ENCODE data around the gene FRMD3. TPM values are rescaled to one million over a fixed set of nuclear protein-coding genes. Genes with fewer than 3 reads are reported as not detected.

The FRMD3 gene
- total RNA-seq, 2 experiments from 2014 or later, result 0.12 TPM; not detected in 1

DNA sequence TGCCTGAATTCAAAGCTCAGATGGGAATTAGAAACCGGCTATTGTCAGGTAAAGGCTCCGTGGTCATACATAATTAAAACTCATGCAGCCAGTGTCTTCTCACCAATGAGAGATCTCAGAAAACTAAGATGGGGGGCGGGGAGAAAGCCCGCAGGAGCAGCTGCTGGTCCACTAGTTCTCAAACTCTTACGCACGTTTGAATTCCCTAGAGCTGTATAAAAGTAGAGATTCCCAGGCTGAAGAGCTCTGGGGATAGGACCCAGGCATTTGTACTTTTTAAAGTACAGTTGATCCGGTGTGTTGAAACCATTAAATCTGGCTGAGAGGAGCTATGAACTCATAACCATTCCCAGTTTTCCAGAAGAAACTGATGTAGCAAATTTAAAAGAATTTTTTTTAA is 68.5 kb downstream of the FRMD3 start:
- Mint-ChIP-seq H3K9me3 (no peaks in the 10 kb centered on the region), H3K4me1 (ENCODE audit: low read depth) (peaks cover 28% of the 10 kb centered on the region), H3K27me3 (ENCODE audit: low read depth) (no peaks in the 10 kb centered on the region), H3K36me3 (ENCODE audit: low read depth) (no peaks in the 10 kb centered on the region), H3K4me3 (no peak overlapping the region), H3K27ac (no peak overlapping the region)
- CTCF ChIA-PET, result interaction anchor here (0.6 kb wide), 2 partner anchors 16 to 61 kb away, joined by 3 to 5 read pairs; no protein-coding TSS in a partner anchor
- DNase-seq, result no peak
- intact Hi-C loops (cut with micrococcal nuclease), result loop anchor here (10.0 kb wide), 2 partner anchors 135 to 235 kb away; partner anchors contain the start of gene UBQLN1

GRCh38 chr9:83468821-83469220 is 69.4 kb downstream of the FRMD3 start:
- Mint-ChIP-seq H3K9me3 (no peaks in the 10 kb centered on the region), H3K4me1 (ENCODE audit: low read depth) (peaks cover 23% of the 10 kb centered on the region), H3K4me3 (no peak overlapping the region), H3K36me3 (ENCODE audit: low read depth) (no peaks in the 10 kb centered on the region), H3K27me3 (ENCODE audit: low read depth) (no peaks in the 10 kb centered on the region), H3K27ac (no peak overlapping the region)
- intact Hi-C loops (cut with micrococcal nuclease), result no loop called here
- CTCF ChIA-PET, result interaction anchor here (0.6 kb wide), 1 partner anchor 176 kb away, joined by 4 read pairs; no protein-coding TSS in a partner anchor
- DNase-seq, result no peak

DNA sequence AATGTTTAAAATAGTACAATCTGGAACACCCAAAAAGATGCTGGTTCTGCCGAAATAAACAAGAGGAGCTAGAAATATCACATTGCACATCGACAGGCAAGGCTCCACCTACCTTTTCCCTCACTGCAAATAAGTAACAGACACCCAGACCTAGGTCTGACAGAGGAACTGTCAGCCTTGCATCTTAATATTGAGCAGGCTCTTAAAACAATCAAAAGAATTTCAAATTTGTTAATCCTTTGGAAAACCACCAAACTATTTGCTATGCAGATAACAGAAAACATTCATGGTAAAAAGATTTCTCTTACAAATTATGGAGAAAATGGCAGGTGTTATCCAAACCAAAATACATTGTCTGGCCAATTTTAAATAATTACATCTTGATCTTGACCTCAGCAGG is 71.3 kb downstream of the FRMD3 start:
- intact Hi-C loops (cut with micrococcal nuclease), result no loop called here
- Mint-ChIP-seq H3K4me1 (ENCODE audit: low read depth) (peaks cover 4% of the 10 kb centered on the region), H3K27me3 (ENCODE audit: low read depth) (no peaks in the 10 kb centered on the region), H3K36me3 (ENCODE audit: low read depth) (no peaks in the 10 kb centered on the region), H3K4me3 (no peak overlapping the region), H3K27ac (no peak overlapping the region), H3K9me3 (no peaks in the 10 kb centered on the region)
- no peak for DNase-seq
- CTCF ChIA-PET, result interaction anchor here (1.5 kb wide), 1 partner anchor 30 kb away, joined by 4 read pairs; no protein-coding TSS in a partner anchor

DNA sequence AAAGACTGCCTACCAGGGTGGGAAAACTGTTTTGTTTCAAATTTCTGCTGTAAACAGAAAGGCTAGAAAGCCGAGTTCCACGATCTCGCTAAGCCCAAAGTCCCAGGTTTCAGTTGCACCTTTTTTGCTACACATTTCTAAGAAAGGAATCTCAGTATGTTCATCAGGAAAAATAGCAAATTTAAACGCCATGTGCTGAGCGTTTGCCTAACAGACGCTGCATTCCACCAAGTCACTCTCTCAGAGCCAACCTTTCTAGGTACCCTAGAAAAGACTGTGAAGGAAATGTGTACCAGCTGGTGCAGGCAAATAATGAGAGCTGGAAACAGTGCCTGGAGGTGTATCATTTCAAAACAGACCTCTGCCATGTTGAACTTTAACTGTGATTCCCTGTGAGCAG is 71.8 kb downstream of the FRMD3 start:
- Mint-ChIP-seq H3K9me3 (peaks cover under 1% of the 10 kb centered on the region), H3K27ac (no peak overlapping the region), H3K36me3 (ENCODE audit: low read depth) (peaks cover under 1% of the 10 kb centered on the region), H3K4me3 (no peak overlapping the region), H3K27me3 (ENCODE audit: low read depth) (no peaks in the 10 kb centered on the region), H3K4me1 (ENCODE audit: low read depth) (peaks cover 4% of the 10 kb centered on the region)
- CTCF ChIA-PET, result interaction anchor here (1.5 kb wide), 1 partner anchor 30 kb away, joined by 4 read pairs; no protein-coding TSS in a partner anchor
- intact Hi-C loops (cut with micrococcal nuclease), result no loop called here
- DNase-seq, result no peak

GRCh38 chr9:83459830-83460229 is 78.4 kb downstream of the FRMD3 start:
- intact Hi-C loops (cut with micrococcal nuclease), result no loop called here
- Mint-ChIP-seq H3K27ac (no peak overlapping the region), H3K4me3 (no peak overlapping the region), H3K36me3 (ENCODE audit: low read depth) (peaks cover 5% of the 10 kb centered on the region), H3K4me1 (ENCODE audit: low read depth) (no peaks in the 10 kb centered on the region), H3K27me3 (ENCODE audit: low read depth) (no peaks in the 10 kb centered on the region), H3K9me3 (peaks cover 7% of the 10 kb centered on the region)
- no peak for DNase-seq
- CTCF ChIA-PET, result no interaction called here

GRCh38 chr9:83458530-83458929 is 79.7 kb downstream of the FRMD3 start:
- H3K36me3 Mint-ChIP-seq (ENCODE audit: low read depth), result peaks cover 5% of the 10 kb centered on the region
- H3K27ac Mint-ChIP-seq, result no peak overlapping the region
- H3K4me1 Mint-ChIP-seq (ENCODE audit: low read depth), result no peaks in the 10 kb centered on the region
- no peak overlapping the region for H3K4me3 Mint-ChIP-seq
- H3K9me3 Mint-ChIP-seq, result peaks cover 7% of the 10 kb centered on the region
- CTCF ChIA-PET, result no interaction called here
- intact Hi-C loops (cut with micrococcal nuclease), result no loop called here
- no peaks in the 10 kb centered on the region for H3K27me3 Mint-ChIP-seq (ENCODE audit: low read depth)
- no peak for DNase-seq

DNA sequence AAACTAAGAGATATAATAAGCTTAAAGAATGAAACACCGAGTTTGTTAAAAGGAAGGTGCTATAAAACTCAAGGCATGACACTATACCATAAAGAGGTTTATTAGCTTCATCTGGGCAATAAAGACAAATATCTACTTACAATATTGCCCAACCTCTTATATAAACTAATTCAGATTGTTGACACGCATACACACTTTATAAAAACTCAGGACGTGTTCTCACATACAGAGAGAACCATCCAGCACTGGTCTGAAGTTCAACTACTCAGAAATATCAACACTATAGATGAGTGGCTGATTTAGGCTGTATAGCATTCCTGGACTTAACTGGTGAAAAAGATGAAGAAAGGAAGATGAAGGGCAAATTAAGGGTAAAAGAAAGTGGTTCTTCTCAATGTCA is 81.2 kb downstream of the FRMD3 start:
- Mint-ChIP-seq H3K36me3 (ENCODE audit: low read depth) (peaks cover 5% of the 10 kb centered on the region), H3K4me3 (no peak overlapping the region), H3K27me3 (ENCODE audit: low read depth) (no peaks in the 10 kb centered on the region), H3K4me1 (ENCODE audit: low read depth) (no peaks in the 10 kb centered on the region), H3K9me3 (peaks cover 7% of the 10 kb centered on the region), H3K27ac (no peak overlapping the region)
- intact Hi-C loops (cut with micrococcal nuclease), result no loop called here
- no peak for DNase-seq
- CTCF ChIA-PET, result no interaction called here

GRCh38 chr9:83456226-83456625 is 82.0 kb downstream of the FRMD3 start:
- Mint-ChIP-seq H3K4me3 (no peak overlapping the region), H3K27me3 (ENCODE audit: low read depth) (no peaks in the 10 kb centered on the region), H3K36me3 (ENCODE audit: low read depth) (peaks cover 3% of the 10 kb centered on the region), H3K27ac (no peak overlapping the region), H3K9me3 (peaks cover 5% of the 10 kb centered on the region), H3K4me1 (ENCODE audit: low read depth) (no peaks in the 10 kb centered on the region)
- intact Hi-C loops (cut with micrococcal nuclease), result no loop called here
- CTCF ChIA-PET, result no interaction called here
- no peak for DNase-seq

- intact Hi-C loops (cut with micrococcal nuclease), result no loop called here
- CTCF ChIA-PET, result interaction anchor here (0.6 kb wide), 1 partner anchor 16 kb away, joined by 3 read pairs; no protein-coding TSS in a partner anchor
- no peaks in the 10 kb centered on the region for H3K9me3 Mint-ChIP-seq
- no peak for DNase-seq
- H3K4me3 Mint-ChIP-seq, result no peak overlapping the region
- H3K27me3 Mint-ChIP-seq (ENCODE audit: low read depth), result no peaks in the 10 kb centered on the region
- no peaks in the 10 kb centered on the region for H3K4me1 Mint-ChIP-seq (ENCODE audit: low read depth)
- no peak overlapping the region for H3K27ac Mint-ChIP-seq
- no peaks in the 10 kb centered on the region for H3K36me3 Mint-ChIP-seq (ENCODE audit: low read depth)
Measured at GRCh38 chr9:83454076-83454475, 84.1 kb downstream of the FRMD3 start.

DNA sequence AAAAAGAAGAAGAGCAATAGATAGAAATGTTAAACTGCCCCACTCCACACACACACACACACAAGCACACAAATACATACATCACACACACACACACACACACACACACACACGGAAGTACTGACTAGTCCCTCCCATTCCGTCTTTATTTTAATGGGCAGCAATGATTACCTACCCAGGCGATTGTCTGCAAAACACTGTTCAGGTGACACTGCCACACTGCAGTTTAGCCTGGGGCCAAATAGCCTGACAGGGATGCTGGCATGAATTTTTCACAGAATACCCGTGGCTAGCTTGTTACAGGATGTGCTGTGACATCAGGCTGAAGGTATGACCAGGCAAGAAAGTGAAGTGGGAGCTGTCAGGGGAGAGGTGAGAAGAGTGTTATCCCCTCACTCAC is 86.9 kb downstream of the FRMD3 start:
- CTCF ChIA-PET, result no interaction called here
- no peaks in the 10 kb centered on the region for H3K27me3 Mint-ChIP-seq (ENCODE audit: low read depth)
- H3K27ac Mint-ChIP-seq, result no peak overlapping the region
- no peak for DNase-seq
- H3K4me3 Mint-ChIP-seq, result no peak overlapping the region
- H3K4me1 Mint-ChIP-seq (ENCODE audit: low read depth), result no peaks in the 10 kb centered on the region
- H3K9me3 Mint-ChIP-seq, result no peaks in the 10 kb centered on the region
- intact Hi-C loops (cut with micrococcal nuclease), result no loop called here
- no peaks in the 10 kb centered on the region for H3K36me3 Mint-ChIP-seq (ENCODE audit: low read depth)

GRCh38 chr9:83449983-83450382 is 88.2 kb downstream of the FRMD3 start:
- DNase-seq, result no peak
- intact Hi-C loops (cut with micrococcal nuclease), result no loop called here
- CTCF ChIA-PET, result interaction anchor here (2.2 kb wide), 1 partner anchor 115 kb away, joined by 12 read pairs; no protein-coding TSS in a partner anchor
- Mint-ChIP-seq H3K4me1 (ENCODE audit: low read depth) (no peaks in the 10 kb centered on the region), H3K27ac (no peak overlapping the region), H3K9me3 (no peaks in the 10 kb centered on the region), H3K4me3 (no peak overlapping the region), H3K36me3 (ENCODE audit: low read depth) (no peaks in the 10 kb centered on the region), H3K27me3 (ENCODE audit: low read depth) (no peaks in the 10 kb centered on the region)

DNA sequence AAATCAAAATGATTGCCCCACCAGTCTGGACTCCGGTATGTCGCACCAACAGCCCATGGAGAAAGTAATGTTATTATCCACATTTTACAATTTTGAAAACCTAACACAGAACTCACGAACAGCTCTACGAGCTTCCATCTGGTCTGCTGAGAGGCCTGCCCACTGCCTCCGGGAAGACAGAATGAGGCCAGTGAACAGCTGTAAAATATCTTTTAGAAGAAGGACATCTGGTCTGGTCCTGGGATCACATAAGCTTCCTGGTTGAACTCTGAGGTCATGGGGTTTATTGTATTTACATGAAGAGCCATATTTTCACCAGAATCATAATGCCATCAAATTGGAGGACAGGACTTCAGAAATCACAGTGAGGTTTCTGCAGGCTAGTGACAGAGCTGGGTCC is 89.0 kb downstream of the FRMD3 start:
- no peak overlapping the region for H3K4me3 Mint-ChIP-seq
- no peaks in the 10 kb centered on the region for H3K36me3 Mint-ChIP-seq (ENCODE audit: low read depth)
- H3K27ac Mint-ChIP-seq, result no peak overlapping the region
- no peaks in the 10 kb centered on the region for H3K27me3 Mint-ChIP-seq (ENCODE audit: low read depth)
- H3K4me1 Mint-ChIP-seq (ENCODE audit: low read depth), result no peaks in the 10 kb centered on the region
- no peaks in the 10 kb centered on the region for H3K9me3 Mint-ChIP-seq
- CTCF ChIA-PET, result interaction anchor here (2.2 kb wide), 1 partner anchor 114 kb away, joined by 12 read pairs; no protein-coding TSS in a partner anchor
- DNase-seq, result no peak
- intact Hi-C loops (cut with micrococcal nuclease), result no loop called here

DNA sequence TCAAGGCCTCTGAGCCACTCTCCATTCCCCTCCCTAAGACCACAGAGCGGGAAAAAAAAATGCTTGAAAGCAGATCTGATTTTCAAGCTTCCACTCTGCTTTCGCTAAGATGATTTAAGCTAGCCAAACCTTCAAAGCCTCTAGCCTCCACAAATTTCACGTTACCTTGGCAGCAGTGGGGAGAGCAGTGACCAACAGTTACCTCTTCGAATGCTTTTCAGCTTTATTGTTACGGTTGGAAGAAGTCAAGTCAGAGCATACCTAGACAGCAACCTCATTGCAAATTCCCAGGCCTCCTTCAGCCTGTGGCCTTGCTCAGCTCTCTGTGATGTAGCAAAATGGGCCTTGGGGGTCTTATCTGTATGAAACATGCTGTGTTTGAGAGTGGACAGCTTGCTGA is 89.6 kb downstream of the FRMD3 start:
- Mint-ChIP-seq H3K27me3 (ENCODE audit: low read depth) (no peaks in the 10 kb centered on the region), H3K27ac (no peak overlapping the region), H3K4me1 (ENCODE audit: low read depth) (no peaks in the 10 kb centered on the region), H3K9me3 (no peaks in the 10 kb centered on the region), H3K36me3 (ENCODE audit: low read depth) (no peaks in the 10 kb centered on the region), H3K4me3 (no peak overlapping the region)
- no peak for DNase-seq
- CTCF ChIA-PET, result interaction anchor here (2.2 kb wide), 1 partner anchor 114 kb away, joined by 12 read pairs; no protein-coding TSS in a partner anchor
- intact Hi-C loops (cut with micrococcal nuclease), result no loop called here

Measured in activated naive CD4-positive, alpha-beta T cell treated with anti-CD3 and anti-CD28 coated beads for 36 hours (primary cell).